HepG2 (cell line): Measurements from ENCODE around the gene NFS1. TPM values are rescaled to one million over a fixed set of nuclear protein-coding genes. Genes with fewer than 3 reads are reported as not detected.
A peak's percentile ranks its signal among the peaks of the same experiment; 100 is the strongest.

Source experiments
- DRAP1 ChIP-seq: IDR thresholded peaks from 2 replicates; pipeline ENCODE4 v1.6.1; 2016; ENCODE audit warnings: missing genetic modification reagents, missing compliant biosample characterization
- E2F2 ChIP-seq: sonication (generic); formaldehyde crosslinking; IDR thresholded peaks from 2 replicates; pipeline ENCODE4 v1.4.0; 2020; ENCODE audit warnings: missing genetic modification reagents, borderline replicate concordance
- ELF3 ChIP-seq: IDR thresholded peaks from 2 replicates; pipeline ENCODE4 v1.6.1; 2016; ENCODE audit warnings: missing genetic modification reagents, missing compliant biosample characterization
- RBM39 ChIP-seq: fragments of 200-400 bp; formaldehyde crosslinking; IDR thresholded peaks from one replicate; pipeline ENCODE4 v1.6.1; 2018; ENCODE audit warnings: antibody characterized with exemption, mild to moderate bottlenecking, low read depth, low read length; ENCODE audit not compliant: poor library complexity, severe bottlenecking
- TCF7L2 ChIP-seq: IDR thresholded peaks from 2 replicates; pipeline ENCODE4 v1.6.1; 2011; ENCODE audit warnings: mild to moderate bottlenecking, low read depth, low read length, moderate library complexity
- ZFP41 ChIP-seq: sonication (generic); formaldehyde crosslinking; IDR thresholded peaks from 2 replicates; pipeline ENCODE4 v1.4.0; 2020; ENCODE audit warnings: mild to moderate bottlenecking, missing genetic modification reagents, borderline replicate concordance
- ZFYVE20 ChIP-seq: sonication (generic); formaldehyde crosslinking; IDR thresholded peaks from 2 replicates; pipeline ENCODE4 v1.8.0; 2023; ENCODE audit warnings: low read depth, mild to moderate bottlenecking, moderate library complexity, missing genetic modification reagents, borderline replicate concordance
- ZNF572 ChIP-seq: sonication (generic); formaldehyde crosslinking; IDR thresholded peaks from 2 replicates; pipeline ENCODE4 v1.5.1; 2020; ENCODE audit warnings: mild to moderate bottlenecking, missing genetic modification reagents
- ZNF574 ChIP-seq: sonication (generic); formaldehyde crosslinking; IDR thresholded peaks from 2 replicates; pipeline ENCODE4 v1.4.0; 2020; ENCODE audit warnings: missing genetic modification reagents
- ZNF614 ChIP-seq: IDR thresholded peaks from 2 replicates; pipeline ENCODE4 v1.6.1; 2018; ENCODE audit warnings: missing biosample characterization, missing genetic modification reagents, inconsistent platforms, borderline replicate concordance
- ZNF660 ChIP-seq: sonication (generic); formaldehyde crosslinking; IDR thresholded peaks from 2 replicates; pipeline ENCODE4 v1.5.1; 2020; ENCODE audit warnings: mild to moderate bottlenecking, low read depth, missing genetic modification reagents, borderline replicate concordance
- ZNF687 ChIP-seq: sonication (generic); formaldehyde crosslinking; IDR thresholded peaks from 2 replicates; pipeline ENCODE4 v1.5.1; 2020; ENCODE audit warnings: mild to moderate bottlenecking, missing genetic modification reagents, moderate library complexity
- ZNF704 ChIP-seq: sonication (generic); formaldehyde crosslinking; IDR thresholded peaks from 2 replicates; pipeline ENCODE4 v1.8.1; 2023; ENCODE audit warnings: mild to moderate bottlenecking, inconsistent platforms, moderate library complexity, missing genetic modification reagents, borderline replicate concordance
- ZNF710 ChIP-seq: sonication (generic); formaldehyde crosslinking; IDR thresholded peaks from 2 replicates; pipeline ENCODE4 v1.5.0; 2020; ENCODE audit warnings: mild to moderate bottlenecking, missing genetic modification reagents, borderline replicate concordance
- ZNF883 ChIP-seq: sonication (generic); formaldehyde crosslinking; IDR thresholded peaks from 2 replicates; pipeline ENCODE4 v1.5.1; 2020; ENCODE audit warnings: mild to moderate bottlenecking, missing genetic modification reagents; ENCODE audit errors: not compliant biosample characterization
- polyA plus RNA-seq, 8 experiments: library from polyadenylated mRNA; depleted of rRNA in 3 of 8; stranded (reverse) in 7 of 8; unstranded in 1 of 8; fragments of >200 nt; fragmentation: Illumina TruSeq in 4 of 8; extraction: Trizol in 4 of 8; gene quantifications; 2 replicates each; pipeline versions ENCODE4 v1.2.1 to v1.2.3, GENCODE V29; 2011 to 2016; ENCODE audit warnings: low read depth in 4 of 8, missing spikeins in 1 of 8, mixed read lengths in 1 of 8; ENCODE audit not compliant: insufficient read depth in 1 of 8
- total RNA-seq, 5 experiments: library from RNA; depleted of rRNA; stranded (reverse); fragments of >200 nt; fragmentation: Illumina TruSeq; extraction: Trizol; gene quantifications; 2 replicates each; pipeline ENCODE4 v1.2.3, GENCODE V29; 2016; ENCODE audit warnings: low read depth in 1 of 5

NFS1 gene
- total and polyA plus RNA-seq, 2 of the 13 experiments (the other 11 are each of a cell fraction or from before 2014, with no cell fraction given): 65.9 to 88.1 TPM

- TF ChIP-seq ZNF687 (CRISPR knock-in tag) (peak; percentile 37; the same call in 1 of the 2 replicates), ZFYVE20 (CRISPR knock-in tag) (no peak), ZNF883 (CRISPR knock-in tag) (no peak), ELF3 (CRISPR knock-in tag) (no peak), ZNF710 (no peak), ZFP41 (CRISPR knock-in tag) (no peak), ZNF614 (no peak), ZNF574 (CRISPR knock-in tag) (no peak), RBM39 (peak; percentile 13), ZNF704 (CRISPR knock-in tag) (no peak), TCF7L2 (no peak), E2F2 (CRISPR knock-in tag) (no peak), DRAP1 (CRISPR knock-in tag) (no peak; the same call in none of the 2 replicates), ZNF572 (CRISPR knock-in tag) (no peak), ZNF660 (CRISPR knock-in tag) (no peak)
Measured at GRCh38 chr20:35702051-35702823, 3.1 kb upstream of the NFS1 start (continued).
